ENCODE measurements around the gene PRMT7.
A peak's percentile ranks its signal among the peaks of the same experiment; 100 is the strongest.

GRCh38 chr16:68264128-68265077 lies 46.4 kb upstream of the PRMT7 start, which contains the start of gene SLC7A6:
- TF ChIP-seq CTCF (IDR thresholded peaks at IDR 0.05) (peak; percentile 78), REST (IDR thresholded peaks at IDR 0.05; ENCODE audit: insufficient read depth in 1 of 2, low read depth in 2 of 2, low read length in 1 of 2) (no peak), POLR2AphosphoS5 (IDR thresholded peaks at IDR 0.05; ENCODE audit: low read depth, low read length) (peak; percentile 64), TCF7L2 (IDR thresholded peaks at IDR 0.05; ENCODE audit: low read depth, low read length) (no peak), SIN3A (IDR thresholded peaks at IDR 0.05; ENCODE audit: borderline replicate concordance, insufficient read depth, low read depth, low read length) (0 out of 2 replicates have a peak, but pooled peaks have one; percentile 40)

Data from Panc1 (cell line).